Measurements from ENCODE around the gene IMPG1. TPM values are rescaled to one million over a fixed set of nuclear protein-coding genes. Genes with fewer than 3 reads are reported as not detected.

The IMPG1 gene
- total RNA-seq, 1 experiment from 2014 or later: not detected

- ChIA-PET CTCF (no interaction called here), POLR2A (no interaction called here)
- H3K9me3 Mint-ChIP-seq: no peaks in the 10 kb centered on the region
- H3K27ac Mint-ChIP-seq: no peak overlapping the region
- H3K36me3 Mint-ChIP-seq: no peaks in the 10 kb centered on the region
- no peak for ATAC-seq
- DNase-seq (ENCODE audit: low spot score): no peak
- TF ChIP-seq STAT6 (CRISPR knock-in tag; conservative IDR thresholded peaks at IDR 0.05; ENCODE audit: low read depth): no peak
- TF ChIP-seq NR1H2 (CRISPR knock-in tag; IDR thresholded peaks at IDR 0.05): no peak
- TF ChIP-seq ZNF121 (CRISPR knock-in tag; IDR thresholded peaks at IDR 0.05): no peak
- TF ChIP-seq E2F1 (CRISPR knock-in tag; IDR thresholded peaks at IDR 0.05): no peak
- TF ChIP-seq SOX15 (CRISPR knock-in tag; IDR thresholded peaks at IDR 0.05): no peak
- TF ChIP-seq CREM (CRISPR knock-in tag; IDR thresholded peaks at IDR 0.05): no peak
- no peak for TF ChIP-seq NR2C2 (CRISPR knock-in tag; IDR thresholded peaks at IDR 0.05)
- no peak for TF ChIP-seq ZSCAN18 (CRISPR knock-in tag; IDR thresholded peaks at IDR 0.05)
- no peak for TF ChIP-seq OVOL2 (CRISPR knock-in tag; IDR thresholded peaks at IDR 0.05; ENCODE audit: borderline replicate concordance)
- no peak for TF ChIP-seq ZNF138 (CRISPR knock-in tag; conservative IDR thresholded peaks at IDR 0.05)
- TF ChIP-seq RORB (CRISPR knock-in tag; IDR thresholded peaks at IDR 0.05): no peak
- TF ChIP-seq TCF7 (CRISPR knock-in tag; IDR thresholded peaks at IDR 0.05; ENCODE audit: low read depth): no peak
- no peak for TF ChIP-seq ETV6 (CRISPR knock-in tag; IDR thresholded peaks at IDR 0.05)
- no peak for TF ChIP-seq MYBL2 (CRISPR knock-in tag; IDR thresholded peaks at IDR 0.05)
- no peak for TF ChIP-seq CBFB (CRISPR knock-in tag; IDR thresholded peaks at IDR 0.05; ENCODE audit: low read depth)
- no peak for TF ChIP-seq CTCF (IDR thresholded peaks at IDR 0.05)
- no peaks in the 10 kb centered on the region; the same call in 1 of the 2 replicates for H3K27me3 Mint-ChIP-seq (ENCODE audit: low read depth)
- H3K4me3 Mint-ChIP-seq: no peak overlapping the region
- 0 out of 2 replicates have a peak, but pooled peaks cover 4% of the 10 kb centered on the region for H3K4me1 Mint-ChIP-seq
These were observed 68.3 kb downstream of the IMPG1 start for GRCh38 chr6:76004202-76004601.

- Mint-ChIP-seq H3K9me3 (no peaks in the 10 kb centered on the region), H3K36me3 (no peaks in the 10 kb centered on the region), H3K4me3 (no peak overlapping the region), H3K27ac (no peak overlapping the region), H3K4me1 (0 out of 2 replicates have a peak, but pooled peaks cover 4% of the 10 kb centered on the region), H3K27me3 (ENCODE audit: low read depth) (no peaks in the 10 kb centered on the region; the same call in 1 of the 2 replicates)
- ChIA-PET POLR2A (no interaction called here), CTCF (no interaction called here)
- ATAC-seq (no peak), DNase-seq (ENCODE audit: low spot score) (no peak)
- TF ChIP-seq TEAD4 (CRISPR knock-in tag; IDR thresholded peaks at IDR 0.05): no peak
- TF ChIP-seq MXD4 (CRISPR knock-in tag; IDR thresholded peaks at IDR 0.05; ENCODE audit: borderline replicate concordance): no peak
- TF ChIP-seq ZSCAN18 (CRISPR knock-in tag; IDR thresholded peaks at IDR 0.05): no peak
- TF ChIP-seq E2F4 (CRISPR knock-in tag; IDR thresholded peaks at IDR 0.05; ENCODE audit: borderline replicate concordance, low read depth): no peak
- no peak for TF ChIP-seq ZNF423 (CRISPR knock-in tag; IDR thresholded peaks at IDR 0.05)
- TF ChIP-seq IRF1 (CRISPR knock-in tag; IDR thresholded peaks at IDR 0.05): no peak
- TF ChIP-seq FOXK1 (CRISPR knock-in tag; IDR thresholded peaks at IDR 0.05): no peak
- no peak for TF ChIP-seq ESRRA (CRISPR knock-in tag; IDR thresholded peaks at IDR 0.05; ENCODE audit: borderline replicate concordance)
- TF ChIP-seq KAT7 (CRISPR knock-in tag; IDR thresholded peaks at IDR 0.05; ENCODE audit: borderline replicate concordance): no peak
- no peak for TF ChIP-seq JUN (CRISPR knock-in tag; IDR thresholded peaks at IDR 0.05)
- no peak for TF ChIP-seq ERG (CRISPR knock-in tag; IDR thresholded peaks at IDR 0.05)
These were observed 68.8 kb downstream of the IMPG1 start for GRCh38 chr6:76003686-76004085.
